ACC112 (cell line): Measurements from ENCODE around the gene MAP4K4.

Source experiments
- H2AFZ ChIP-seq: fragments of 200-600 bp; sonication (generic); one replicate; pipeline ENCODE4 v1.6.0; 2017; ENCODE audit warnings: antibody characterized with exemption, low read length; ENCODE audit not compliant: unreplicated experiment
- H3K27ac ChIP-seq: fragments of 200-600 bp; sonication (generic); 2 replicates; pipeline ENCODE4 v1.5.1; 2014; ENCODE audit warnings: low read depth, mild to moderate bottlenecking, antibody characterized with exemption, low read length, moderate library complexity
- H3K27me3 ChIP-seq: fragments of 200-600 bp; sonication (generic); 2 replicates; pipeline ENCODE4 v1.6.1; 2014; ENCODE audit warnings: mild to moderate bottlenecking, antibody characterized with exemption, low read length, moderate library complexity, mixed read lengths; ENCODE audit not compliant: insufficient read depth
- H3K36me3 ChIP-seq: fragments of 200-600 bp; sonication (generic); 2 replicates; pipeline ENCODE4 v1.6.1; 2016; ENCODE audit warnings: mild to moderate bottlenecking, antibody characterized with exemption, low read length, moderate library complexity, mixed read lengths; ENCODE audit not compliant: insufficient read depth
- H3K4me1 ChIP-seq: fragments of 200-600 bp; sonication (generic); one replicate; pipeline ENCODE4 v1.6.1; 2016; ENCODE audit warnings: low read length, mixed read lengths; ENCODE audit not compliant: insufficient read depth, unreplicated experiment, control insufficient read depth
- H3K4me3 ChIP-seq: fragments of 200-600 bp; sonication (generic); 2 replicates; pipeline ENCODE4 v1.5.1; 2014; ENCODE audit warnings: mild to moderate bottlenecking, low read depth, low read length
- H3K79me2 ChIP-seq: fragments of 200-600 bp; sonication (generic); one replicate; pipeline ENCODE4 v1.6.0; 2016; ENCODE audit warnings: low read length; ENCODE audit not compliant: control insufficient read depth, unreplicated experiment, insufficient read depth

MAP4K4 gene

DNA sequence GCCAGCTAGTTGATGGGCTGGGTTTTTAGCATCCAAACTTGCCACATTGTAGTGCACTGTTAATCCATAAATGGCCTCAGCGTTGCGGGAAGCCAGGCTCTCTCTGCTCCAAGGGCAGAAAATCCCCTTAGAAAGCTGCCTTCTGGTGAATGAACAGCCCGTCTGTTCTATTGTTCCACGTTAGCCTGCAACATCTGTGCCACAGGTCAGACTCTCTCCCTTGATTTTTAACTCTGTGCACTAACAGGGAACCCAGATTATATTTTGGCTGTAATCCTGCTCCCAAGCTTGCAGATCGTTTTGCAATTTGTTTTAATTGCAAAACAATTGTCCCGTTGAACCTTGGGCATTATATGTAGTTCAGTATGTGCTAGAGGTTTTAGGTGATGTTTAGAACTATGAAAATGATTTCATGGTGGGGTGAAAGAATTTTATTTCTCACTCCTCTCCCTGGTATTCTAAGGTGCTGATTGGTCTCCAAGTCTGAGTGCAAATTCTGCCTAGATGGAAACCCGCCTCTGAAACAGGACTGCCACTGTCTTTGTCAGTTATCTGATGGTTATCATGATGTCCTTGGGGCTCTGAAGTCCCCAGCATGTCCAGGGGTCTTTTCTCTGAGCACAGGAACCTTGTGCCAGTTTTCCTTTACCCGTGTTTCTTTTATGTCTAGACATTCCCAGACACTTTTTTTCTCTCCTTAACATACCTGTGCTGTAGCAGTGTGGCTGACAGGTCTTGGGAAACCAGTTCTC, 106.6 kb downstream of the MAP4K4 start:
- Histone ChIP-seq H3K27me3 (no peaks in the 10 kb centered on the region), H3K4me3 (no peak overlapping the region), H3K79me2 (peaks cover 90% of the 10 kb centered on the region), H3K27ac (peak overlapping the region; percentile 51), H2AFZ (no peak overlapping the region), H3K4me1 (peaks cover 57% of the 10 kb centered on the region), H3K36me3 (no peaks in the 10 kb centered on the region)

DNA sequence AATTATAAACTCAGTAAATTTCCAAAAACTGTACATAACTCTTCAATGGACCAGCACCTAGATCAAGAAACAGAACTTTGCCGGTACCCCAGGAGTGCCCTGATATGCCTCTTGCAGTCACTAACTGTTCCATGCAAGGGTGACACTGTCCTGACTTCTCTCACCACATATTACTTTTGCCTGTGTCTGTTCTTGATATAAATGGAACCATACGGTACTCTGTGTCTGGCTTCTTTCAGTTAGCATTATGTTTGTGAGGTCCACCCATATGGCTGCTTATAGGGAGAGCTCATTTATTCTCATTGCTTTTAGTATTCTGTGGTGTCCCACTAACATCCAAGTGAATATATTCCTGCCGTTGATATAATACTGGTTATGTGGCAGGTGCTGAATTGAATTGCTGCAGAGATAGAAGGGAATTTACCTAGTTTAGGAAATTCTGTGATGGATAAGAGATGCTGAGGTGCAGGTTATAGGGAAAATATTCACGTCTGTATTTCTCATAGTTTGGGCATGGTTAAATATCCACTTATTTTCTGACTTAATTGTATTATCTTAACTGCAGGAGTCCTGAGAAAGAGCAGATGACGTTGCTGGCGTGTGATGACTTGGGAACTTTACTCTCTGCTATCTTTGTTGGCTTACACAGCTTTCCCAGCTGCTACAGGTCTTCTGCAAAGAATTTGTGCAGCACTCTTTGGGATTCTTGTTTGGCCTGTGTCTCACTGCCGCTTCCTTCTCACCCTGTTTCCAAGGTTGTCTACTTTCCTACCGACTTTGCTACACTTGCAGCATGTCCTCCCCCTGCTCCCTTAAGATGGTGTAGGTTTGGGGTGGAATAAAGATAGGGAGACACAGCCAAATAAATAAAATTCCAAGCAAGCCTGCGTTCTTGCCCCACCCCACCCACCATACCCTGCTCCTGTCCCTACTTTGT, 107.9 kb downstream of the MAP4K4 start:
- peaks cover 92% of the 10 kb centered on the region for H3K79me2 ChIP-seq
- H3K4me3 ChIP-seq: peak overlapping the region; percentile 63; the same call in 1 of the 2 replicates
- H3K27me3 ChIP-seq: no peaks in the 10 kb centered on the region
- H3K27ac ChIP-seq: peak overlapping the region; percentile 93
- H3K36me3 ChIP-seq: no peaks in the 10 kb centered on the region
- no peak overlapping the region for H2AFZ ChIP-seq
- H3K4me1 ChIP-seq: peaks cover 62% of the 10 kb centered on the region

DNA sequence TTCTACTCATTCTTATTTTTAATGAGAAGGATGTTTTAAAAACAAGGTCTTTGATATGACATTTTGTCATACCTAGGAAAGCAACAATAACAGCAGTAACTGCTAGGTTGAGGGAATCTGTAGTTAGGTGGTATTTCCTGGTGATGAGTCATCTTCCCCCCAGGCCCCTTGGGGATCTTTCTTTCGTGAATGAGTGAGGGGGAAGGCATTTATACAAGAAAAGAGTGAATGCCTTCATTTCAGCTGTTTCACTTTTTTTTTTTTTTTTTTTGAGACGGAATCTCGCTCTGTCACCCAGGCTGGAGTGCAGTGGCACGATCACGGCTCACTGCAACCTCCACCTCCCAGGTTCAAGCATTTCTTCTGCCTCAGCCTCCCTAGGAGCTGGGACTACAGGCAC, 108.6 kb downstream of the MAP4K4 start:
- Histone ChIP-seq H3K79me2 (peaks cover 92% of the 10 kb centered on the region), H3K27ac (peak overlapping the region; percentile 93), H2AFZ (no peak overlapping the region), H3K27me3 (no peaks in the 10 kb centered on the region), H3K4me3 (peak overlapping the region; percentile 63), H3K4me1 (peaks cover 62% of the 10 kb centered on the region), H3K36me3 (no peaks in the 10 kb centered on the region)

DNA sequence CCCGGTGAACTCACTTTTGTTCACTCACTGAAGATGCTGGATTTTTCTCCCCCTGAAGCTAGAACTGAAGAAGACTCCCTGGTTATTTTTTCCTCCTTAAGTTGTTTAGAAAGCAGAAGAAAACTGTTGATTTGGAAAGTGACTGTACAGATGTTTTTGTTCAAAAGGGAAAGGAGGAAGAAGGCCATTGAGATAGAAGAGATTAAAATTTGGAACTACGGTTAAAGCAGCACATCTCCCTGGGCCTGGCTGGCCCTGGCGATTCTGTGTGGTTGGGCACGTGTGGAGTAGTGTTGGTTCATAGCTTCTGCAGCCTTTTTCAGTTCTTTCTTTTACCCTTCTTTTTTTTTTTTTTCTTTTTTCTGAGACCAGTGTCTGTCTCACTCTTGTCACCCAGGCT, 109.2 kb downstream of the MAP4K4 start:
- peak overlapping the region; percentile 63 for H3K4me3 ChIP-seq

DNA sequence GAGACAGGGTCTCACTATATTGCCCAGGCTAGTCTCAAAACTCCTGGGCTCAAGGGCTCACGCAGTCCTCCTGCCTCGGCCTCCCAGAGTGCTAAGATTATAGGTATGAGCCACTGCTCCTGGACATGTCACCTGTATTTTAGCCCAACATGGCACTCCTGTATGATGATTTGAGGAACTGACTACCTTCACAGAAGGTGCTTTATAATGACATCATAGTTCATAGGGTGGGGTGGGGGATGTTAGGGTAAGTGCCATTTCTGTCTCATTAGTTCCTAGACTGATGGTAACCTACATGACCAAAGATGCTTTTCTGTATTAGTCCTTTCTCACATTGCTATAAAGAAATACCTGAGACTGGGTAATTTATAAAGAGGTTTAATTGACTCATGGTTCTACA, 109.7 kb downstream of the MAP4K4 start:
- no peak overlapping the region for H3K4me3 ChIP-seq
- H2AFZ ChIP-seq: no peak overlapping the region
- H3K27me3 ChIP-seq: no peaks in the 10 kb centered on the region
- H3K4me1 ChIP-seq: peaks cover 68% of the 10 kb centered on the region
- H3K27ac ChIP-seq: peak overlapping the region; percentile 93
- H3K79me2 ChIP-seq: peaks cover 92% of the 10 kb centered on the region
- H3K36me3 ChIP-seq: no peaks in the 10 kb centered on the region

More for the DNA sequence above, 109.2 kb downstream of the MAP4K4 start:
- H3K27me3 ChIP-seq: no peaks in the 10 kb centered on the region
- H2AFZ ChIP-seq: no peak overlapping the region
- H3K4me1 ChIP-seq: peaks cover 67% of the 10 kb centered on the region
- H3K36me3 ChIP-seq: no peaks in the 10 kb centered on the region
- peaks cover 92% of the 10 kb centered on the region for H3K79me2 ChIP-seq
- peak overlapping the region; percentile 93 for H3K27ac ChIP-seq

DNA sequence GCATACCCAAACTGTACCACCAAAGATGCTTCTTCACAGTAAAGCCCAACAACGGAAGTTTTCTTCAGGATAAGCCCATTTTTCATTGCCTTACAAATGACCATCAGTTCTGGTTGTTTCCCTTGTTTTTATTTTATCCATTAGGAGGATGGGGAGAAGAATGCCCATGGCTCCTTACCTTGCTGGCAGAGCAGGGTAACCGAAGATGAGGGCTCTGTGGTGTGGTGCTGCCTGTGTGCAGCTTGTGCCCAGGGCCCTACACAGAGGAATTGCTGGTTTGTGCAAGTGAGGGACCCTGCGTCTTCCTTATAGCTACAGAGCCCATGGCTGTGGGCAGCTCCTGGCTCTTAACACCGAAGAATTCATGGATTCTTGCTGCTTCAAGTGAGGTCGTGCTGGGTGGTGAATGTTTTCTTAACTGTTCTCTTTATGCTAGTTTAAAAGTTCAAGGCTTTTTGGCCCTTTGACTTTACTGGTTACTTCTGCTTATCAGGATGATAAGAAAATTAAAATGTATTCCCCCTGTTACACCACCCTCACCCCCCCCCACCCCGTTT, 110.6 kb downstream of the MAP4K4 start:
- Histone ChIP-seq H3K36me3 (no peaks in the 10 kb centered on the region), H3K4me1 (peaks cover 60% of the 10 kb centered on the region), H3K27me3 (no peaks in the 10 kb centered on the region), H3K27ac (0 out of 2 replicates have a peak overlapping the region, but pooled peaks have one; percentile 20), H3K4me3 (no peak overlapping the region), H2AFZ (no peak overlapping the region), H3K79me2 (peaks cover 90% of the 10 kb centered on the region)

DNA sequence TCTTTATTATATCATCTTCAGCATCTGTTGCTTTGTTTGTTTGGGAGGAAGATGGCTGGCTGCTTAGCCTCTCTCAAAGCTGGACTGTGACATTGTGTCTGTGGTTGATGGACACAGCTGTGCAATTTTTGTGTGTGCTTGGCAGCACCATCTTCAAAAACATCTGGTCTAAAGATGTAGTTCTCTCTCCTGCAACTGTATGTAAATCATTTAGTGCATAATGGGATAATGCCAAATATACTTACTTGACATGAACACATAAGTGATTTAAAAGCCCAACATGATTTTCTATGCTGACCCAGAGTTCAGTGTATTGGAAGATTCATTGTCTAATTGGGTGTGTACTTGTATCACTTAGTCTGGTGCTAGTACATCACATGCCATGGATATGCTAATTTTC, 112.2 kb downstream of the MAP4K4 start:
- peaks cover 59% of the 10 kb centered on the region for H3K4me1 ChIP-seq
- no peaks in the 10 kb centered on the region for H3K27me3 ChIP-seq
- no peak overlapping the region for H3K4me3 ChIP-seq
- no peak overlapping the region for H2AFZ ChIP-seq
- H3K79me2 ChIP-seq: peaks cover 90% of the 10 kb centered on the region
- H3K36me3 ChIP-seq: 0 out of 2 replicates have a peak, but pooled peaks cover 3% of the 10 kb centered on the region
- H3K27ac ChIP-seq: no peak overlapping the region

DNA sequence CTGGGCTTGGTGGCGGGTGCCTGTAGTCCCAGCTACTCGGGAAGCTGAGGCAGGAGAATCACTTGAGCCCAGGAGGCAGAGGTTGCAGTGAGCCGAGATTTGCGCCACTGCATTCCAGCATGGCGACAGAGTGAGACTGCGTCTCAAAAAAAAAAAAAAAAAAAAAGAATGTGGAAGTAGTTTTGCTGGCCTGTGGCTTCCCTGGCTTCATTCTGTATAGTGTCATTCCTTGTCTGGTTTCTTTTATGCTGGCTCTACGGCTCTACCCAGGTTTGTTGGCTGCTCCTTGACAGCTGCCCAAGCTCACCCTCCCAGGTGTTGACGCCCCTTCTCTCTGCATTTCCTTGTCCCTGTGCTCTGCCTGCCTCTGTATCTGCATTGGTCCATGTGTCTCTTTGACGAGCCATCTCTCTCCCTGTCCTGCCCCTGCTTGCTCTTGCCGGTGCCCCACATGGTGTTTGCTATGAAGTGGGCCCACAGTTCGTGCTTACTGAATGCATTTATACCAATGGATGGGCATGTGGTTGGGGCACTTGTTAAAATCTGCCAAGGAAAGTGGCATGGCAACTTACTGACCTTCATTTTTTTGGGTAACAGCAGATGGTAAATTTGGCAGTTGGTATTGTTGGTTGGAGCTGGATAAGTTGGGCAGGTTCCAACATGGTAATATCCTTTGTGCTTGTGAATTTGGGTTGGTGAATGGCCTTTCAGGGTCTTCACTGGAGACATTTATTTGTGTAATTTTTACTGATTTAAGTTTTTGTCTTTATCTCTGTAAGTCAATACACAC, 113.9 kb downstream of the MAP4K4 start:
- Histone ChIP-seq H3K36me3 (0 out of 2 replicates have a peak, but pooled peaks cover 3% of the 10 kb centered on the region), H3K79me2 (peaks cover 97% of the 10 kb centered on the region), H3K27ac (no peak overlapping the region), H2AFZ (no peak overlapping the region), H3K4me3 (no peak overlapping the region), H3K27me3 (no peaks in the 10 kb centered on the region), H3K4me1 (peaks cover 64% of the 10 kb centered on the region)

DNA sequence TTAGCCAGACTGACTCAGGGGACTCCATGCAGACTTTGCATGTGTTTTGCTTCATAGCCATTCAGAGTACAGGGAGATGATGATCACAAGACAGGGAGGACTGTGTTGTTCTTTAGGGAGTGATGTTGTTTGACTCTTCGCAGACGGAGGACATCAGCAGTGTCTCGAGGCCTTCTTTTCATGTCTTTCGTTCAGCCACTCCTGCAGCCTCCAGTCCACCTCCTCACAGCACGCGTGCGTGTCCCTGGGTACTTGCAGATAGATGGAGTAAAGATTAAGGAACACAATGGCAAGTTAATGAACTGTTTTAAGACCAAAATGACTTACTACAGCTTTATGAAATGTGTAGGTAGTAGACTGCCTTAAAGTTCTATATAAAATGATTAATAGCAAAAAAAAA, 114.7 kb downstream of the MAP4K4 start:
- Histone ChIP-seq H3K27me3 (no peaks in the 10 kb centered on the region), H3K27ac (no peak overlapping the region), H3K36me3 (0 out of 2 replicates have a peak, but pooled peaks cover 3% of the 10 kb centered on the region), H3K79me2 (peaks cover 98% of the 10 kb centered on the region), H3K4me1 (peaks cover 65% of the 10 kb centered on the region), H2AFZ (no peak overlapping the region), H3K4me3 (no peak overlapping the region)

DNA sequence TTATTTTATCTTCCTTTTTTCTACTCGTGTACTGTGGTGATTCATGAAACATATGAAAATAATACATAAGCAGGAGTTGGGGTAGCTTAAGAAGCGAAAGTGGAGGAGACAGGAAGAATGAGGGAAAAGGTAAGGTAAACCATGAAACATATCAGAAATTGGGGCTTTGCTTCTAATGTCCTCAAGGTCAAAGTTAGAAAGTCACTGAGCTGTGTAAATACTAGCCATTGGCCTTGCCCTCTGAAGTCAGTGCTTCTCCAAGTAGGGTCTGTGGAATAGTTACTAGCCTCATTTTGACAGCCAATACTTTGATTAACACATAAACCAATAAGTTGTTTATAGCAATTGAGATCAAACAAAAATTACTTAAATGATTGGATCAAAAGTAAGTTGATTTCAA, 117.2 kb downstream of the MAP4K4 start:
- Histone ChIP-seq H3K27ac (no peak overlapping the region), H3K36me3 (0 out of 2 replicates have a peak, but pooled peaks cover 3% of the 10 kb centered on the region), H3K4me1 (peaks cover 75% of the 10 kb centered on the region), H3K27me3 (no peaks in the 10 kb centered on the region), H3K4me3 (no peak overlapping the region), H3K79me2 (peaks cover 98% of the 10 kb centered on the region), H2AFZ (no peak overlapping the region)
